ENCODE measurements around the gene KCNS3. TPM values are rescaled to one million over a fixed set of nuclear protein-coding genes. Genes with fewer than 3 reads are reported as not detected.

Gene KCNS3
- total and polyA plus RNA-seq, 2 of the 13 experiments (the other 11 are each of a cell fraction or from before 2014, with no cell fraction given) = not detected

DNA sequence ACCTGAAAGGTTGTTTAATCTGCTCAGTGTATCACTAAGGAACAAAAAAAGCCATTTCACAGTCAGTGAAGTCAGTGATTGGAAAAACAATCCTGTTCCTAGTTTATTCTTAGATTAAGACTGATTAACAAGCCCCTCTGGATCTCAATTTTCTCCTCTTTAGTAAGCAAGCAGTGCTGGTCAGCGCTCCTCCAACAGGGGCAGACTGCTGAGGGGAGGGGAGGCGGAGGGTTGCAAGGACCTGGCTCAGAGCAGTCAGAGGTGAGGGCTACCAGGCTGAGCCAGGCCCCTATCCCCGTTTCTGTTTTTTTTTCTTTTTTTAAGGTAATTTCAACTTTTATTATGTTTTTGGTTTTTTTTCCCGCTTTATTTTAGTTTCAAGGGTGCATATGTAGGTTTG, 24.7 kb upstream of the KCNS3 start:
- ChIA-PET POLR2A (no interaction called here), CTCF (ENCODE audit: low intra/inter-chr PET ratio, low total read pairs) (no interaction called here)
- Histone ChIP-seq H3K27ac (ENCODE audit: extremely low read length, insufficient read depth, low read length) (no peak overlapping the region), H4K20me1 (ENCODE audit: insufficient read depth, low read length) (no peaks in the 10 kb centered on the region), H3K4me3 (replicated peaks in 1 of 3; ENCODE audit: insufficient read depth in 1 of 3, low read depth in 2 of 3, low read length in 3 of 3) (no peak overlapping the region), H3K36me3 (replicated peaks in 1 of 2; ENCODE audit: control insufficient read depth in 1 of 2, insufficient read depth in 2 of 2, low read length in 2 of 2) (no peaks in the 10 kb centered on the region), H3K9ac (ENCODE audit: insufficient read depth, low read depth, low read length) (no peak overlapping the region), H3K27me3 (ENCODE audit: control insufficient read depth in 1 of 2, insufficient read depth in 2 of 2, low read length in 2 of 2) (peaks cover 0 to 4% of the 10 kb centered on the region in 2 experiments; a peak in 2 of 5 replicates), H3K4me1 (ENCODE audit: insufficient read depth, low read length) (no peaks in the 10 kb centered on the region), H3K79me2 (ENCODE audit: insufficient read depth, low read length) (no peaks in the 10 kb centered on the region), H3K4me2 (ENCODE audit: low read depth, low read length) (no peak overlapping the region), H2AFZ (ENCODE audit: low read length) (no peak overlapping the region), H3K9me3 (ENCODE audit: low read length) (no peaks in the 10 kb centered on the region)
- ATAC-seq = peak; percentile 27; the same call in 1 of the 3 replicates
- no peak for FAIRE-seq
- 17% methylated on average over 4 of the region's 4 CpGs for WGBS (ENCODE audit: low lambda C conversion rate)
- DNase-seq (ENCODE audit: low spot score) = no peak
- TF ChIP-seq ZNF274 (CRISPR knock-in tag; IDR thresholded peaks at IDR 0.05) = no peak
- no peak for TF ChIP-seq MLLT10 (CRISPR knock-in tag; IDR thresholded peaks at IDR 0.05)
- TF ChIP-seq KAT2B (IDR thresholded peaks at IDR 0.05; ENCODE audit: borderline replicate concordance, low read depth, low read length) = no peak
- no peak for TF ChIP-seq ZNF546 (CRISPR knock-in tag; conservative IDR thresholded peaks at IDR 0.05)
- TF ChIP-seq, protein P1, sequence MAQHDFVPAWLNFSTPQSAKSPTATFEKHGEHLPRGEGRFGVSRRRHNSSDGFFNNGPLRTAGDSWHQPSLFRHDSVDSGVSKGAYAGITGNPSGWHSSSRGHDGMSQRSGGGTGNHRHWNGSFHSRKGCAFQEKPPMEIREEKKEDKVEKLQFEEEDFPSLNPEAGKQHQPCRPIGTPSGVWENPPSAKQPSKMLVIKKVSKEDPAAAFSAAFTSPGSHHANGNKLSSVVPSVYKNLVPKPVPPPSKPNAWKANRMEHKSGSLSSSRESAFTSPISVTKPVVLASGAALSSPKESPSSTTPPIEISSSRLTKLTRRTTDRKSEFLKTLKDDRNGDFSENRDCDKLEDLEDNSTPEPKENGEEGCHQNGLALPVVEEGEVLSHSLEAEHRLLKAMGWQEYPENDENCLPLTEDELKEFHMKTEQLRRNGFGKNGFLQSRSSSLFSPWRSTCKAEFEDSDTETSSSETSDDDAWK (CRISPR knock-in tag; IDR thresholded peaks at IDR 0.05) = no peak
- TF ChIP-seq, protein P2, sequence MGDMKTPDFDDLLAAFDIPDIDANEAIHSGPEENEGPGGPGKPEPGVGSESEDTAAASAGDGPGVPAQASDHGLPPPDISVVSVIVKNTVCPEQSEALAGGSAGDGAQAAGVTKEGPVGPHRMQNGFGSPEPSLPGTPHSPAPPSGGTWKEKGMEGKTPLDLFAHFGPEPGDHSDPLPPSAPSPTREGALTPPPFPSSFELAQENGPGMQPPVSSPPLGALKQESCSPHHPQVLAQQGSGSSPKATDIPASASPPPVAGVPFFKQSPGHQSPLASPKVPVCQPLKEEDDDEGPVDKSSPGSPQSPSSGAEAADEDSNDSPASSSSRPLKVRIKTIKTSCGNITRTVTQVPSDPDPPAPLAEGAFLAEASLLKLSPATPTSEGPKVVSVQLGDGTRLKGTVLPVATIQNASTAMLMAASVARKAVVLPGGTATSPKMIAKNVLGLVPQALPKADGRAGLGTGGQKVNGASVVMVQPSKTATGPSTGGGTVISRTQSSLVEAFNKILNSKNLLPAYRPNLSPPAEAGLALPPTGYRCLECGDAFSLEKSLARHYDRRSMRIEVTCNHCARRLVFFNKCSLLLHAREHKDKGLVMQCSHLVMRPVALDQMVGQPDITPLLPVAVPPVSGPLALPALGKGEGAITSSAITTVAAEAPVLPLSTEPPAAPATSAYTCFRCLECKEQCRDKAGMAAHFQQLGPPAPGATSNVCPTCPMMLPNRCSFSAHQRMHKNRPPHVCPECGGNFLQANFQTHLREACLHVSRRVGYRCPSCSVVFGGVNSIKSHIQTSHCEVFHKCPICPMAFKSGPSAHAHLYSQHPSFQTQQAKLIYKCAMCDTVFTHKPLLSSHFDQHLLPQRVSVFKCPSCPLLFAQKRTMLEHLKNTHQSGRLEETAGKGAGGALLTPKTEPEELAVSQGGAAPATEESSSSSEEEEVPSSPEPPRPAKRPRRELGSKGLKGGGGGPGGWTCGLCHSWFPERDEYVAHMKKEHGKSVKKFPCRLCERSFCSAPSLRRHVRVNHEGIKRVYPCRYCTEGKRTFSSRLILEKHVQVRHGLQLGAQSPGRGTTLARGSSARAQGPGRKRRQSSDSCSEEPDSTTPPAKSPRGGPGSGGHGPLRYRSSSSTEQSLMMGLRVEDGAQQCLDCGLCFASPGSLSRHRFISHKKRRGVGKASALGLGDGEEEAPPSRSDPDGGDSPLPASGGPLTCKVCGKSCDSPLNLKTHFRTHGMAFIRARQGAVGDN (CRISPR knock-in tag; IDR thresholded peaks at IDR 0.05) = no peak
- no peak for TF ChIP-seq HDAC2 (CRISPR knock-in tag; IDR thresholded peaks at IDR 0.05)
- TF ChIP-seq MXD4 (CRISPR knock-in tag; IDR thresholded peaks at IDR 0.05) = no peak
- TF ChIP-seq DPF2 (CRISPR knock-in tag; IDR thresholded peaks at IDR 0.05; ENCODE audit: borderline replicate concordance, low read depth) = no peak
- TF ChIP-seq RELA (CRISPR knock-in tag; IDR thresholded peaks at IDR 0.05) = no peak
- no peak for TF ChIP-seq SUZ12 (IDR thresholded peaks at IDR 0.05; ENCODE audit: low read depth, low read length)
- in situ Hi-C loops (cut with HindIII; ENCODE audit: extremely low pct_ligation_motif_present, low pct_unique_long_range_greater_than_20kb) = loop anchor here (5.0 kb wide), 2 partner anchors 299 to 524 kb away; no protein-coding TSS in a partner anchor
- no TSS peak for BruUV-seq (replicated peaks)
- intact Hi-C loops (cut with micrococcal nuclease; ENCODE audit: unreplicated experiment) = no loop called here
